ENCODE results near the gene SNX10. TPM values are rescaled to one million over a fixed set of nuclear protein-coding genes. Genes with fewer than 3 reads are reported as not detected.

The SNX10 gene
- total and polyA plus RNA-seq, 7 experiments from 2014 or later: 5.0 to 37.0 (median 7.2) TPM

GRCh38 chr7:26328498-26329390 lies 37.1 kb downstream of the SNX10 start:
- peaks cover 7 to 29% (median 12%) of the 10 kb centered on the region in 7 donors for H3K4me1 Mint-ChIP-seq
- intact Hi-C loops (cut with micrococcal nuclease): no loop called here
- peaks cover 0 to 10% (median 0%) of the 10 kb centered on the region in 11 donors for H3K9me3 Mint-ChIP-seq
- Histone ChIP-seq H3K9me3 (ENCODE audit: control insufficient read depth in 2 of 3, low read length in 3 of 3) (no peaks in the 10 kb centered on the region), H3K4me1 (ENCODE audit: control insufficient read depth in 2 of 2, insufficient read depth in 2 of 2, low read length in 2 of 2) (no peaks in the 10 kb centered on the region), H3K27ac (ENCODE audit: low read depth, low read length) (no peak overlapping the region), H3K4me3 (ENCODE audit: low read length) (no peak overlapping the region), H3K27me3 (ENCODE audit: control insufficient read depth in 2 of 2, insufficient read depth in 2 of 2, low read length in 2 of 2) (no peaks in the 10 kb centered on the region), H3K36me3 (ENCODE audit: control insufficient read depth in 2 of 3, insufficient read depth in 3 of 3, low read length in 3 of 3) (no peaks in the 10 kb centered on the region)
- CTCF ChIA-PET: no interaction called here
- H3K4me3 Mint-ChIP-seq: no peak overlapping the region
- H3K27me3 Mint-ChIP-seq: no peaks in the 10 kb centered on the region
- peak overlapping the region in 1 of 9 donors; percentile 33 for H3K27ac Mint-ChIP-seq
- H3K36me3 Mint-ChIP-seq: peaks cover 0 to 31% (median 15%) of the 10 kb centered on the region in 5 donors
- POLR2A ChIA-PET: interaction anchor here (0.6 kb wide), 1 partner anchor 328 kb away, joined by 4 read pairs; no protein-coding TSS in a partner anchor
- ATAC-seq: no peak
- DNase-seq: no peak

GRCh38 chr7:26329520-26330255 lies 38.0 kb downstream of the SNX10 start:
- ChIA-PET CTCF (interaction anchor here (0.7 kb wide), 1 partner anchor 172 kb away, joined by 3 read pairs; no protein-coding TSS in a partner anchor), POLR2A (interaction anchor here (0.6 kb wide), 1 partner anchor 329 kb away, joined by 4 read pairs; no protein-coding TSS in a partner anchor)
- no peaks in the 10 kb centered on the region for H3K27me3 ChIP-seq (ENCODE audit: control insufficient read depth in 2 of 2, insufficient read depth in 2 of 2, low read length in 2 of 2)
- H3K4me3 ChIP-seq (ENCODE audit: low read length): no peak overlapping the region
- Mint-ChIP-seq H3K27me3 (no peaks in the 10 kb centered on the region), H3K4me1 (peaks cover 12 to 35% (median 22%) of the 10 kb centered on the region in 7 donors), H3K36me3 (peaks cover 0 to 35% (median 15%) of the 10 kb centered on the region in 5 donors), H3K27ac (peak overlapping the region in 2 of 9 donors; percentile 33 to 74), H3K4me3 (no peak overlapping the region), H3K9me3 (peaks cover 0 to 10% (median 0%) of the 10 kb centered on the region in 11 donors)
- H3K36me3 ChIP-seq (ENCODE audit: control insufficient read depth in 2 of 3, insufficient read depth in 3 of 3, low read length in 3 of 3): no peaks in the 10 kb centered on the region
- DNase-seq: no peak
- no peaks in the 10 kb centered on the region for H3K4me1 ChIP-seq (ENCODE audit: control insufficient read depth in 2 of 2, insufficient read depth in 2 of 2, low read length in 2 of 2)
- no peak overlapping the region for H3K27ac ChIP-seq (ENCODE audit: low read depth, low read length)
- ATAC-seq: peak; percentile 83
- H3K9me3 ChIP-seq (ENCODE audit: control insufficient read depth in 2 of 3, low read length in 3 of 3): no peaks in the 10 kb centered on the region
- intact Hi-C loops (cut with micrococcal nuclease): no loop called here

GRCh38 chr7:26331113-26331512 lies 39.5 kb downstream of the SNX10 start:
- H3K4me3 Mint-ChIP-seq: no peak overlapping the region
- Histone ChIP-seq H3K4me3 (ENCODE audit: low read length) (no peak overlapping the region), H3K4me1 (ENCODE audit: control insufficient read depth in 2 of 2, insufficient read depth in 2 of 2, low read length in 2 of 2) (no peaks in the 10 kb centered on the region), H3K27ac (ENCODE audit: low read depth, low read length) (no peak overlapping the region), H3K36me3 (ENCODE audit: control insufficient read depth in 2 of 3, insufficient read depth in 3 of 3, low read length in 3 of 3) (no peaks in the 10 kb centered on the region), H3K27me3 (ENCODE audit: control insufficient read depth in 2 of 2, insufficient read depth in 2 of 2, low read length in 2 of 2) (no peaks in the 10 kb centered on the region), H3K9me3 (ENCODE audit: control insufficient read depth in 2 of 3, low read length in 3 of 3) (no peaks in the 10 kb centered on the region)
- ChIA-PET POLR2A (no interaction called here), CTCF (interaction anchor here (0.6 kb wide), 1 partner anchor 133 kb away, joined by 7 read pairs; no protein-coding TSS in a partner anchor)
- DNase-seq: no peak
- H3K36me3 Mint-ChIP-seq: peaks cover 0 to 42% (median 15%) of the 10 kb centered on the region in 5 donors
- H3K27ac Mint-ChIP-seq: no peak overlapping the region
- peaks cover 0 to 10% (median 0%) of the 10 kb centered on the region in 11 donors for H3K9me3 Mint-ChIP-seq
- intact Hi-C loops (cut with micrococcal nuclease): no loop called here
- no peak for ATAC-seq
- peaks cover 20 to 43% (median 30%) of the 10 kb centered on the region in 7 donors for H3K4me1 Mint-ChIP-seq
- no peaks in the 10 kb centered on the region for H3K27me3 Mint-ChIP-seq

- Histone ChIP-seq H3K27ac (ENCODE audit: low read depth, low read length) (no peak overlapping the region), H3K27me3 (ENCODE audit: control insufficient read depth in 2 of 2, insufficient read depth in 2 of 2, low read length in 2 of 2) (no peaks in the 10 kb centered on the region), H3K36me3 (ENCODE audit: control insufficient read depth in 2 of 3, insufficient read depth in 3 of 3, low read length in 3 of 3) (no peaks in the 10 kb centered on the region), H3K9me3 (ENCODE audit: control insufficient read depth in 2 of 3, low read length in 3 of 3) (no peaks in the 10 kb centered on the region), H3K4me1 (ENCODE audit: control insufficient read depth in 2 of 2, insufficient read depth in 2 of 2, low read length in 2 of 2) (no peaks in the 10 kb centered on the region), H3K4me3 (ENCODE audit: low read length) (no peak overlapping the region)
- CTCF ChIA-PET: no interaction called here
- intact Hi-C loops (cut with micrococcal nuclease): no loop called here
- ATAC-seq: no peak
- POLR2A ChIA-PET: no interaction called here
- H3K9me3 Mint-ChIP-seq: peaks cover 0 to 10% (median 0%) of the 10 kb centered on the region in 11 donors
- H3K27me3 Mint-ChIP-seq: no peaks in the 10 kb centered on the region
- H3K4me3 Mint-ChIP-seq: no peak overlapping the region
- H3K4me1 Mint-ChIP-seq: peaks cover 22 to 43% (median 30%) of the 10 kb centered on the region in 7 donors
- no peak overlapping the region for H3K27ac Mint-ChIP-seq
- peaks cover 0 to 40% (median 15%) of the 10 kb centered on the region in 5 donors for H3K36me3 Mint-ChIP-seq
- no peak for DNase-seq
These were observed 40.1 kb downstream of the SNX10 start for GRCh38 chr7:26331789-26332188.

- CTCF ChIA-PET: no interaction called here
- no peaks in the 10 kb centered on the region for H3K9me3 ChIP-seq (ENCODE audit: control insufficient read depth in 2 of 3, low read length in 3 of 3)
- H3K27ac ChIP-seq (ENCODE audit: low read depth, low read length): no peak overlapping the region
- H3K27me3 ChIP-seq (ENCODE audit: control insufficient read depth in 2 of 2, insufficient read depth in 2 of 2, low read length in 2 of 2): no peaks in the 10 kb centered on the region
- DNase-seq (no peak), ATAC-seq (no peak)
- Mint-ChIP-seq H3K4me3 (no peak overlapping the region), H3K27ac (no peak overlapping the region), H3K9me3 (peaks cover 0 to 10% (median 0%) of the 10 kb centered on the region in 11 donors), H3K36me3 (peaks cover 0 to 38% (median 15%) of the 10 kb centered on the region in 5 donors), H3K27me3 (no peaks in the 10 kb centered on the region), H3K4me1 (peaks cover 22 to 47% (median 31%) of the 10 kb centered on the region in 7 donors)
- POLR2A ChIA-PET: no interaction called here
- H3K36me3 ChIP-seq (ENCODE audit: control insufficient read depth in 2 of 3, insufficient read depth in 3 of 3, low read length in 3 of 3): no peaks in the 10 kb centered on the region
- H3K4me3 ChIP-seq (ENCODE audit: low read length): no peak overlapping the region
- H3K4me1 ChIP-seq (ENCODE audit: control insufficient read depth in 2 of 2, insufficient read depth in 2 of 2, low read length in 2 of 2): no peaks in the 10 kb centered on the region
- intact Hi-C loops (cut with micrococcal nuclease): no loop called here
These were observed 41.0 kb downstream of the SNX10 start for GRCh38 chr7:26332698-26333097.

GRCh38 chr7:26334166-26334859 lies 42.7 kb downstream of the SNX10 start:
- Mint-ChIP-seq H3K9me3 (peaks cover 0 to 10% (median 0%) of the 10 kb centered on the region in 11 donors), H3K27ac (peak overlapping the region in 2 of 9 donors; percentile 4 to 20), H3K4me1 (peaks cover 20 to 39% (median 30%) of the 10 kb centered on the region in 7 donors), H3K36me3 (peaks cover 0 to 36% (median 15%) of the 10 kb centered on the region in 5 donors), H3K27me3 (no peaks in the 10 kb centered on the region), H3K4me3 (no peak overlapping the region)
- H3K9me3 ChIP-seq (ENCODE audit: control insufficient read depth in 2 of 3, low read length in 3 of 3): no peaks in the 10 kb centered on the region
- no peaks in the 10 kb centered on the region for H3K36me3 ChIP-seq (ENCODE audit: control insufficient read depth in 2 of 3, insufficient read depth in 3 of 3, low read length in 3 of 3)
- H3K27ac ChIP-seq (ENCODE audit: low read depth, low read length): no peak overlapping the region
- ATAC-seq (no peak), DNase-seq (peak in 2 of 9 donors; percentile 6)
- CTCF ChIA-PET: interaction anchor here (1.1 kb wide), 1 partner anchor 244 kb away, joined by 3 read pairs; no protein-coding TSS in a partner anchor
- POLR2A ChIA-PET: no interaction called here
- intact Hi-C loops (cut with micrococcal nuclease): no loop called here
- no peaks in the 10 kb centered on the region for H3K4me1 ChIP-seq (ENCODE audit: control insufficient read depth in 2 of 2, insufficient read depth in 2 of 2, low read length in 2 of 2)
- no peak overlapping the region for H3K4me3 ChIP-seq (ENCODE audit: low read length)
- H3K27me3 ChIP-seq (ENCODE audit: control insufficient read depth in 2 of 2, insufficient read depth in 2 of 2, low read length in 2 of 2): no peaks in the 10 kb centered on the region

Measured in naive thymus-derived CD4-positive, alpha-beta T cell (primary cell).